Measurements from ENCODE around the gene SEC23B.

Gene SEC23B

GRCh38 chr20:18527339-18527738 lies 19.6 kb downstream of the SEC23B start:
- DNase-seq: no peak

GRCh38 chr20:18527836-18528235 lies 20.1 kb downstream of the SEC23B start:
- no peak for DNase-seq

- DNase-seq: no peak
These were observed 21.3 kb downstream of the SEC23B start for GRCh38 chr20:18529041-18529440.

- no peak for DNase-seq
These were observed 24.9 kb downstream of the SEC23B start for GRCh38 chr20:18532626-18533025.

- DNase-seq: no peak
These were observed 25.8 kb downstream of the SEC23B start for GRCh38 chr20:18533491-18533890.

- DNase-seq: no peak
These were observed 26.4 kb downstream of the SEC23B start for GRCh38 chr20:18533978-18534644.

- no peak for DNase-seq
These were observed 29.9 kb downstream of the SEC23B start for GRCh38 chr20:18537651-18538050.

- DNase-seq: no peak
These were observed 34.0 kb downstream of the SEC23B start for GRCh38 chr20:18541741-18542140.

GRCh38 chr20:18543216-18543615 lies 35.5 kb downstream of the SEC23B start:
- DNase-seq: no peak

GRCh38 chr20:18543932-18544331 lies 36.2 kb downstream of the SEC23B start:
- DNase-seq: no peak

- no peak for DNase-seq
These were observed 37.8 kb downstream of the SEC23B start for GRCh38 chr20:18545566-18545965.

- DNase-seq: no peak
These were observed 40.7 kb downstream of the SEC23B start for GRCh38 chr20:18548465-18548864.

GRCh38 chr20:18553746-18554145 lies 46.0 kb downstream of the SEC23B start:
- no peak for DNase-seq

- peak; percentile 89 for DNase-seq
These were observed 59.4 kb downstream of the SEC23B start, which contains the start of gene SMIM26 for GRCh38 chr20:18566892-18567738. Gene SMIM26, plus strand, starts transcription at chr20:18567432. Its CDS starts 47 bp downstream, at chr20:18567479.

GRCh38 chr20:18567739-18568091 lies 60.0 kb downstream of the SEC23B start:
- no peak for DNase-seq

GRCh38 chr20:18571009-18571408 lies 63.3 kb downstream of the SEC23B start:
- DNase-seq: no peak

- DNase-seq: no peak
These were observed 63.8 kb downstream of the SEC23B start for GRCh38 chr20:18571578-18571977.

- DNase-seq: no peak
These were observed 70.2 kb downstream of the SEC23B start for GRCh38 chr20:18577942-18578341.

GRCh38 chr20:18578581-18578980 lies 70.8 kb downstream of the SEC23B start:
- DNase-seq: no peak

GRCh38 chr20:18580012-18580411 lies 72.3 kb downstream of the SEC23B start:
- no peak for DNase-seq

GRCh38 chr20:18585134-18585533 lies 77.4 kb downstream of the SEC23B start:
- DNase-seq: no peak

- DNase-seq: peak; percentile 66
These were observed 80.2 kb downstream of the SEC23B start, which contains the start of gene DTD1 for GRCh38 chr20:18587665-18588573. Gene DTD1, plus strand, starts transcription at chr20:18588054. Its CDS starts 19 bp downstream, at chr20:18588073.

GRCh38 chr20:18588574-18588933 lies 80.8 kb downstream of the SEC23B start:
- no peak for DNase-seq

All from activated CD4-positive, alpha-beta T cell treated with anti-CD3 and anti-CD28 coated beads for 1 hour (primary cell).